Neuronal stem cell (in vitro differentiated cells): ENCODE measurements around the gene CCT8.

ENCODE experiments used
- DNase-seq: peaks from one replicate; pipeline ENCODE4 v3.0.0-alpha.2; 2013; ENCODE audit warnings: low spot score
- H2AFZ ChIP-seq: one replicate; pipeline ENCODE4 v1.6.1; 2013; ENCODE audit warnings: mild to moderate bottlenecking, low read length, inconsistent platforms
- H2AK5ac ChIP-seq: 2 replicates; pipeline ENCODE4 v1.6.1; 2013; ENCODE audit warnings: low read depth, mild to moderate bottlenecking, inconsistent platforms, low read length, moderate library complexity, mixed read lengths
- H2BK120ac ChIP-seq: 2 replicates; pipeline ENCODE4 v1.6.1; 2013; ENCODE audit warnings: low read depth, mild to moderate bottlenecking, inconsistent platforms, low read length, moderate library complexity, mixed read lengths
- H2BK12ac ChIP-seq: one replicate; pipeline ENCODE4 v1.6.1; 2013; ENCODE audit warnings: low read length, inconsistent platforms
- H2BK15ac ChIP-seq: 2 replicates; pipeline ENCODE4 v1.6.1; 2013; ENCODE audit warnings: mild to moderate bottlenecking, low read length, inconsistent platforms, mixed read lengths
- H2BK5ac ChIP-seq: one replicate; pipeline ENCODE4 v1.6.1; 2013; ENCODE audit warnings: inconsistent platforms, mild to moderate bottlenecking, low read length, moderate library complexity
- H3K14ac ChIP-seq: one replicate; pipeline ENCODE4 v1.6.1; 2013; ENCODE audit warnings: low read length, inconsistent platforms
- H3K18ac ChIP-seq: 2 replicates; pipeline ENCODE4 v1.6.1; 2013; ENCODE audit warnings: low read length, inconsistent platforms
- H3K23ac ChIP-seq: 2 replicates; pipeline ENCODE4 v1.6.1; 2013; ENCODE audit warnings: low read depth, mild to moderate bottlenecking, mixed read lengths, low read length, inconsistent platforms; ENCODE audit not compliant: poor library complexity
- H3K27ac ChIP-seq: replicated peaks from 3 replicates; pipeline ENCODE4 v1.5.1; 2013; ENCODE audit warnings: low read length, inconsistent platforms
- H3K27me3 ChIP-seq, 3 experiments: 2 replicates each; pipeline ENCODE4 v1.6.1; 2013; ENCODE audit warnings: low read length in 3 of 3, mild to moderate bottlenecking in 2 of 3, inconsistent platforms in 1 of 3, low read depth in 1 of 3, mixed read lengths in 1 of 3, moderate library complexity in 1 of 3; ENCODE audit not compliant: control insufficient read depth in 3 of 3, insufficient read depth in 3 of 3
- H3K36me3 ChIP-seq, 2 donors: replicated peaks in 1 of 2; 2 replicates each; pipeline ENCODE4 v1.6.1; 2013; ENCODE audit warnings: low read length in 2 of 2; ENCODE audit not compliant: control insufficient read depth in 2 of 2, insufficient read depth in 2 of 2
- H3K4ac ChIP-seq: 2 replicates; pipeline ENCODE4 v1.6.1; 2013; ENCODE audit warnings: inconsistent platforms, mild to moderate bottlenecking, low read length, moderate library complexity
- H3K4me1 ChIP-seq, 2 donors: 1 replicate in 1 of 2; 2 replicates in 1 of 2; pipeline ENCODE4 v1.6.1; 2013; ENCODE audit warnings: low read length in 2 of 2, low read depth in 1 of 2; ENCODE audit not compliant: control insufficient read depth in 2 of 2, insufficient read depth in 1 of 2
- H3K4me2 ChIP-seq: one replicate; pipeline ENCODE4 v1.6.1; 2013; ENCODE audit warnings: mild to moderate bottlenecking, low read length, inconsistent platforms; ENCODE audit not compliant: insufficient read depth, poor library complexity, severe bottlenecking
- H3K4me3 ChIP-seq, 2 donors: 2 replicates each; pipeline ENCODE4 v1.5.1; 2013; ENCODE audit warnings: low read length in 2 of 2, mild to moderate bottlenecking in 2 of 2, inconsistent platforms in 1 of 2, moderate library complexity in 1 of 2
- H3K79me1 ChIP-seq: one replicate; pipeline ENCODE4 v1.6.1; 2013; ENCODE audit warnings: low read depth, mild to moderate bottlenecking, inconsistent platforms, low read length, moderate library complexity
- H3K9ac ChIP-seq: one replicate; pipeline ENCODE4 v1.6.1; 2013; ENCODE audit warnings: mild to moderate bottlenecking, low read depth, low read length, inconsistent platforms; ENCODE audit not compliant: poor library complexity
- H3K9me3 ChIP-seq, 2 donors: replicated peaks in 1 of 2; 2 replicates each; pipeline versions ENCODE3 to v1.6.1; 2013; ENCODE audit warnings: low read length in 2 of 2, mild to moderate bottlenecking in 2 of 2, inconsistent platforms in 1 of 2, low read depth in 1 of 2, mixed read lengths in 1 of 2, moderate library complexity in 1 of 2; ENCODE audit not compliant: control insufficient read depth in 2 of 2, insufficient read depth in 1 of 2
- H4K8ac ChIP-seq: one replicate; pipeline ENCODE4 v1.6.1; 2013; ENCODE audit warnings: low read depth, mild to moderate bottlenecking, inconsistent platforms, low read length, moderate library complexity
- H4K91ac ChIP-seq: one replicate; pipeline ENCODE4 v1.6.1; 2013; ENCODE audit warnings: low read length, low read depth, mild to moderate bottlenecking, inconsistent platforms; ENCODE audit not compliant: poor library complexity
- WGBS, 2 donors: extraction: QIAGEN DNeasy Blood & Tissue Kit; methylation state at CpG; one replicate each; pipeline ENCODE4 v1.1.7; 2013; ENCODE audit warnings: missing lambda C conversion rate in 2 of 2, mixed read lengths in 1 of 2; ENCODE audit not compliant: insufficient read length in 2 of 2, insufficient replicate concordance in 1 of 2; ENCODE audit errors: extremely low coverage in 2 of 2; 5-methylcytosine and 5-hydroxymethylcytosine counted together

CCT8 gene

GRCh38 chr21:29072873-29073221 is 601 bp downstream of the CCT8 start:
- no peak overlapping the region for H3K4ac ChIP-seq
- peaks cover 3% of the 10 kb centered on the region for H3K79me1 ChIP-seq
- H3K9me3 ChIP-seq = no peaks in the 10 kb centered on the region
- H2AFZ ChIP-seq = peak overlapping the region; percentile 86
- H3K27me3 ChIP-seq = no peaks in the 10 kb centered on the region
- no peak overlapping the region for H3K14ac ChIP-seq
- H3K36me3 ChIP-seq = peaks cover 0 to 38% of the 10 kb centered on the region in 2 donors
- H3K4me3 ChIP-seq = peak overlapping the region; percentile 75 to 95
- H3K9ac ChIP-seq = peak overlapping the region; percentile 99
- H2BK15ac ChIP-seq = no peak overlapping the region
- H2BK120ac ChIP-seq = no peak overlapping the region
- no peak for DNase-seq
- H3K23ac ChIP-seq = no peak overlapping the region
- H4K91ac ChIP-seq = no peak overlapping the region
- H3K4me1 ChIP-seq = peaks cover 4 to 10% of the 10 kb centered on the region in 2 donors
- H3K4me2 ChIP-seq = peak overlapping the region; percentile 52
- WGBS, 2 donors = no CpG with 5 or more reads among the region's 13 CpGs
- H2BK12ac ChIP-seq = no peak overlapping the region
- H4K8ac ChIP-seq = no peak overlapping the region
- H2AK5ac ChIP-seq = no peak overlapping the region
- H3K18ac ChIP-seq = no peak overlapping the region
- H3K27ac ChIP-seq = no peak overlapping the region
- peak overlapping the region; percentile 49 for H2BK5ac ChIP-seq

GRCh38 chr21:29064850-29065481 is 8.5 kb downstream of the CCT8 start:
- no peaks in the 10 kb centered on the region for H3K9me3 ChIP-seq
- H3K18ac ChIP-seq = no peak overlapping the region
- WGBS, 2 donors = no CpG with 5 or more reads among the region's 3 CpGs
- H3K36me3 ChIP-seq = peaks cover 22 to 100% of the 10 kb centered on the region in 2 donors
- H2AK5ac ChIP-seq = no peak overlapping the region
- no peak overlapping the region for H2BK5ac ChIP-seq
- no peak overlapping the region for H3K23ac ChIP-seq
- no peak overlapping the region for H3K27ac ChIP-seq
- H3K4me3 ChIP-seq = no peak overlapping the region
- no peak overlapping the region for H4K91ac ChIP-seq
- no peak for DNase-seq
- H2BK12ac ChIP-seq = no peak overlapping the region
- no peak overlapping the region for H2BK15ac ChIP-seq
- H3K9ac ChIP-seq = no peak overlapping the region
- no peak overlapping the region for H2AFZ ChIP-seq
- H3K14ac ChIP-seq = no peak overlapping the region
- no peak overlapping the region for H3K4me2 ChIP-seq
- H3K27me3 ChIP-seq = no peaks in the 10 kb centered on the region
- H2BK120ac ChIP-seq = no peak overlapping the region
- H3K4ac ChIP-seq = no peak overlapping the region
- H3K79me1 ChIP-seq = no peaks in the 10 kb centered on the region
- no peak overlapping the region for H4K8ac ChIP-seq
- no peaks in the 10 kb centered on the region for H3K4me1 ChIP-seq

- no peak for DNase-seq
- no peak overlapping the region for H4K91ac ChIP-seq
- H2AFZ ChIP-seq = no peak overlapping the region
- no peak overlapping the region for H3K14ac ChIP-seq
- no peak overlapping the region for H3K4ac ChIP-seq
- no peaks in the 10 kb centered on the region for H3K79me1 ChIP-seq
- no CpG with 5 or more reads among the region's 3 CpGs for WGBS, 2 donors
- H3K18ac ChIP-seq = no peak overlapping the region
- H3K27ac ChIP-seq = no peak overlapping the region
- H3K4me3 ChIP-seq = no peak overlapping the region
- H3K9ac ChIP-seq = no peak overlapping the region
- H3K27me3 ChIP-seq = no peaks in the 10 kb centered on the region
- H2BK120ac ChIP-seq = no peak overlapping the region
- no peak overlapping the region for H2BK12ac ChIP-seq
- peaks cover 25 to 98% of the 10 kb centered on the region in 2 donors for H3K36me3 ChIP-seq
- no peak overlapping the region for H4K8ac ChIP-seq
- no peak overlapping the region for H2BK5ac ChIP-seq
- H2AK5ac ChIP-seq = no peak overlapping the region
- H3K4me1 ChIP-seq = no peaks in the 10 kb centered on the region
- H3K23ac ChIP-seq = no peak overlapping the region
- no peaks in the 10 kb centered on the region for H3K9me3 ChIP-seq
- H3K4me2 ChIP-seq = no peak overlapping the region
- no peak overlapping the region for H2BK15ac ChIP-seq
Observed at GRCh38 chr21:29056538-29057050, 16.9 kb downstream of the CCT8 start.

GRCh38 chr21:29056005-29056404 is 17.4 kb downstream of the CCT8 start:
- H2AFZ ChIP-seq = no peak overlapping the region
- H4K8ac ChIP-seq = no peak overlapping the region
- WGBS, 2 donors = no CpG with 5 or more reads among the region's 1 CpG
- H3K79me1 ChIP-seq = no peaks in the 10 kb centered on the region
- no peak overlapping the region for H3K14ac ChIP-seq
- H2BK120ac ChIP-seq = no peak overlapping the region
- no peak overlapping the region for H2BK12ac ChIP-seq
- H3K4me1 ChIP-seq = no peaks in the 10 kb centered on the region
- H3K9me3 ChIP-seq = no peaks in the 10 kb centered on the region
- H2AK5ac ChIP-seq = no peak overlapping the region
- H2BK5ac ChIP-seq = no peak overlapping the region
- H3K4me3 ChIP-seq = no peak overlapping the region
- H3K27ac ChIP-seq = no peak overlapping the region
- no peak overlapping the region for H3K4me2 ChIP-seq
- no peak overlapping the region for H2BK15ac ChIP-seq
- DNase-seq = no peak
- H3K9ac ChIP-seq = no peak overlapping the region
- no peaks in the 10 kb centered on the region for H3K27me3 ChIP-seq
- H4K91ac ChIP-seq = no peak overlapping the region
- H3K4ac ChIP-seq = no peak overlapping the region
- H3K23ac ChIP-seq = no peak overlapping the region
- no peak overlapping the region for H3K18ac ChIP-seq
- peaks cover 23 to 98% of the 10 kb centered on the region in 2 donors for H3K36me3 ChIP-seq
